Panc1 (cell line): ENCODE measurements around the gene KPTN. TPM values are rescaled to one million over a fixed set of nuclear protein-coding genes. Genes with fewer than 3 reads are reported as not detected.

Experiments
- ATAC-seq: fragments of 200-7000 bp; cut with Tn5 transposase; 2 replicates; pipeline ENCODE4 v1.9.1; 2020; ENCODE audit warnings: mild to moderate bottlenecking, moderate library complexity
- BruUV-seq: library from RNA; stranded (reverse); fragments of 400-500 nt; replicated peaks from 2 replicates; lab custom pipeline; 2021; lab: Mats Ljungman, UMichigan
- CTCF ChIA-PET: fragments of 300-600 bp; sonication (Branson Sonifier 250); formaldehyde crosslinking; loops from one replicate; lab custom pipeline; 2022; ENCODE audit warnings: antibody characterized with exemption; lab: Charles Lee
- POLR2A ChIA-PET: fragments of 300-600 bp; sonication (Branson Sonifier 250); formaldehyde crosslinking; loops from one replicate; lab custom pipeline; 2022; ENCODE audit warnings: antibody characterized with exemption; lab: Charles Lee
- DNase-seq: peaks from one replicate; pipeline ENCODE4 v3.0.0-alpha.2; 2010; ENCODE audit warnings: low read depth, low spot score
- H3K27ac ChIP-seq: 2 replicates; pipeline ENCODE4 v1.5.1; 2011; ENCODE audit warnings: mild to moderate bottlenecking, low read length, inconsistent platforms
- H3K27me3 ChIP-seq: fragments of 200-500 bp; sonication (Bioruptor generic); 2 replicates; pipeline ENCODE4 v1.6.0; 2014; ENCODE audit warnings: low read length, inconsistent platforms; ENCODE audit not compliant: control insufficient read depth, insufficient read depth
- H3K36me3 ChIP-seq: fragments of 200-500 bp; sonication (Bioruptor generic); 2 replicates; pipeline ENCODE4 v1.5.1; 2014; ENCODE audit warnings: inconsistent platforms, mild to moderate bottlenecking, low read length, moderate library complexity; ENCODE audit not compliant: control insufficient read depth, insufficient read depth
- H3K4me1 ChIP-seq: 2 replicates; pipeline ENCODE4 v1.5.1; 2011; ENCODE audit warnings: inconsistent platforms, mild to moderate bottlenecking, low read length, moderate library complexity; ENCODE audit not compliant: control insufficient read depth, insufficient read depth
- H3K4me3 ChIP-seq, 2 experiments: 2 replicates each; pipeline ENCODE4 v1.5.1; 2011 to 2012; ENCODE audit warnings: low read depth in 2 of 2, low read length in 2 of 2, mild to moderate bottlenecking in 2 of 2, inconsistent platforms in 1 of 2, moderate library complexity in 1 of 2
- H3K9me3 ChIP-seq: fragments of 200-500 bp; sonication (Bioruptor generic); 2 replicates; pipeline ENCODE4 v1.5.1; 2014; ENCODE audit warnings: low read depth, mild to moderate bottlenecking, inconsistent platforms, low read length, moderate library complexity; ENCODE audit not compliant: control insufficient read depth, insufficient read depth
- POLR2AphosphoS5 ChIP-seq: IDR thresholded peaks from 2 replicates; pipeline ENCODE4 v1.6.1; 2012; ENCODE audit warnings: mild to moderate bottlenecking, low read depth, low read length, moderate library complexity
- REST ChIP-seq, 2 experiments: IDR thresholded peaks; 2 replicates each; pipeline ENCODE4 v1.6.1; 2011 to 2012; ENCODE audit warnings: low read depth in 2 of 2, control low read depth in 1 of 2, low read length in 1 of 2, mild to moderate bottlenecking in 1 of 2, moderate library complexity in 1 of 2; ENCODE audit not compliant: insufficient read depth in 1 of 2
- SIN3A ChIP-seq: IDR thresholded peaks from 2 replicates; pipeline ENCODE4 v1.6.1; 2012; ENCODE audit warnings: low read depth, mild to moderate bottlenecking, low read length, moderate library complexity, borderline replicate concordance; ENCODE audit not compliant: insufficient read depth
- in situ Hi-C: cut with HindIII; loops from 2 replicates; pipeline ENCODE4 v1.10.0; 2016; ENCODE audit warnings: low sequenced_read_pairs, low pct_unique_long_range_greater_than_20kb
- intact Hi-C: fragments of 100-400 bp; cut with micrococcal nuclease; formaldehyde crosslinking; loops from one replicate; pipeline ENCODE4 v1.10.0; 2022; ENCODE audit not compliant: unreplicated experiment
- total RNA-seq: library from RNA; stranded (reverse); gene quantifications from one replicate; pipeline ENCODE4 v1.2.1, GENCODE V29; 2021; ENCODE audit not compliant: unreplicated experiment
- TF ChIP-seq, protein P1 (sequence below): fragments of 450-650 bp; IDR thresholded peaks from 2 replicates; pipeline ENCODE4 v1.5.1; 2017; ENCODE audit warnings: mild to moderate bottlenecking

The KPTN gene
- total RNA-seq, 1 experiment from 2014 or later = 26.5 TPM

DNA sequence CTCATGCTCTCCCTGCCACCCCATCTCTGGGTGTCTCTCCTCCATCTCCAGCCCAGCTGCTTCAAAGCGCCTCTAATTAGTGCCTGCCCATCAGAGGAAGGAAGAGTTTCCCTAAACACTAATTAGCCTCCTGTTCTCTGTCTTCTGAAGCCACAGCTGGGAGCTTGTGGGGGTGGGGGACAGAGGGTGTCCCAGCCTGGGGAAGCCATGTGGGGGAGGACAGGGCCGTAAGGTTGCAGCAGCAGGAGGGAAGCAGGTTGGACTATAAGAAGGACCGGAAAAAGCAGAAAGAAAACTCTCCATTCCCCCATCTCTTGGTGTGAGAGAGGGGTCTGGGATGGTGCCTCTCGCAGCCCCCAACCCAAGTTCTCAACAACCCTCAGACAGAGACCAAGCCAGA is 38.5 kb downstream of the KPTN start:
- ChIA-PET CTCF (interaction anchor here (0.6 kb wide), 1 partner anchor 166 kb away, joined by 4 read pairs; no protein-coding TSS in a partner anchor), POLR2A (no interaction called here)
- H3K4me1 ChIP-seq = no peaks in the 10 kb centered on the region
- no peaks in the 10 kb centered on the region for H3K36me3 ChIP-seq
- in situ Hi-C loops = no loop called here
- DNase-seq (no peak), ATAC-seq (no peak)
- BruUV-seq = no TSS peak
- no peaks in the 10 kb centered on the region for H3K9me3 ChIP-seq
- H3K27ac ChIP-seq = no peak overlapping the region
- peaks cover 2% of the 10 kb centered on the region; the same call in 1 of the 2 replicates for H3K27me3 ChIP-seq
- intact Hi-C loops = no loop called here
- no peak for TF ChIP-seq REST (IDR thresholded peaks at IDR 0.05; ENCODE audit: insufficient read depth in 1 of 2, low read depth in 2 of 2, low read length in 1 of 2)
- H3K4me3 ChIP-seq = peak overlapping the region in 1 of 2 experiments; percentile 21; a peak in 2 of 4 replicates

DNA sequence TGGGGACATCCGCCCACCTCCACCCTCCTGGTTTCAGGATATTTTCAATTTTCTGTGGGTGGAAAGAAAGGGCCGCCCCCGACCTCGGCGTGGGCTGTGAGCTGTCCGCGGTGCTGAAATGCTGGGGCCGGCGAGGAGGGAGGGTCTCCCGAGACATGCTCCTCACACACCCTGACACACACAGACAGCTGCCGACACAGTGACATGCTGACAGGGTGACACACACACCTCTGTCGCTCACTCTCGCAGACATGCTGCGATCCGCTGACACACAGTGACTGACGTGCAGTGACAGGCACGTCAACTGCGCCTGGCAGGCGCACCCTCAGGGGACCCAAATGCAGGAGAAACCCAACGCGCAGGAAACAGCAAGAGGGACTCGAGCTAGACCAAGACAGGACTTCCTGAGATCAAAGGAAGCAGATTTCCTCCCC is 39.6 kb downstream of the KPTN start:
- H3K4me3 ChIP-seq = no peak overlapping the region
- no peaks in the 10 kb centered on the region for H3K4me1 ChIP-seq
- ChIA-PET CTCF (no interaction called here), POLR2A (no interaction called here)
- no TSS peak for BruUV-seq
- in situ Hi-C loops (no loop called here), intact Hi-C loops (no loop called here)
- no peaks in the 10 kb centered on the region for H3K36me3 ChIP-seq
- no peak overlapping the region for H3K27ac ChIP-seq
- TF ChIP-seq, protein P1, sequence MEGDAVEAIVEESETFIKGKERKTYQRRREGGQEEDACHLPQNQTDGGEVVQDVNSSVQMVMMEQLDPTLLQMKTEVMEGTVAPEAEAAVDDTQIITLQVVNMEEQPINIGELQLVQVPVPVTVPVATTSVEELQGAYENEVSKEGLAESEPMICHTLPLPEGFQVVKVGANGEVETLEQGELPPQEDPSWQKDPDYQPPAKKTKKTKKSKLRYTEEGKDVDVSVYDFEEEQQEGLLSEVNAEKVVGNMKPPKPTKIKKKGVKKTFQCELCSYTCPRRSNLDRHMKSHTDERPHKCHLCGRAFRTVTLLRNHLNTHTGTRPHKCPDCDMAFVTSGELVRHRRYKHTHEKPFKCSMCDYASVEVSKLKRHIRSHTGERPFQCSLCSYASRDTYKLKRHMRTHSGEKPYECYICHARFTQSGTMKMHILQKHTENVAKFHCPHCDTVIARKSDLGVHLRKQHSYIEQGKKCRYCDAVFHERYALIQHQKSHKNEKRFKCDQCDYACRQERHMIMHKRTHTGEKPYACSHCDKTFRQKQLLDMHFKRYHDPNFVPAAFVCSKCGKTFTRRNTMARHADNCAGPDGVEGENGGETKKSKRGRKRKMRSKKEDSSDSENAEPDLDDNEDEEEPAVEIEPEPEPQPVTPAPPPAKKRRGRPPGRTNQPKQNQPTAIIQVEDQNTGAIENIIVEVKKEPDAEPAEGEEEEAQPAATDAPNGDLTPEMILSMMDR = no peak
- TF ChIP-seq POLR2AphosphoS5 (no peak), REST (IDR thresholded peaks at IDR 0.05; ENCODE audit: insufficient read depth in 1 of 2, low read depth in 2 of 2, low read length in 1 of 2) (peak; percentile 92 to 95), SIN3A (no peak)
- H3K9me3 ChIP-seq = no peaks in the 10 kb centered on the region
- no peak for ATAC-seq
- DNase-seq = no peak
- H3K27me3 ChIP-seq = peaks cover 2% of the 10 kb centered on the region; the same call in 1 of the 2 replicates
